ENCODE measurements around the gene DDX18. TPM values are rescaled to one million over a fixed set of nuclear protein-coding genes. Genes with fewer than 3 reads are reported as not detected.
A peak's percentile ranks its signal among the peaks of the same experiment; 100 is the strongest.

Gene DDX18
- total RNA-seq = 10 to 100 TPM; 46.4 to 67.9 TPM

- Histone ChIP-seq H3K36me3 (peaks cover 8% of the 10 kb centered on the region), H3K27me3 (replicated peaks; ENCODE audit: insufficient read depth) (no peaks in the 10 kb centered on the region), H3K4me1 (ENCODE audit: control insufficient read depth in 1 of 2, low read depth in 2 of 2) (peaks cover 13 to 20% of the 10 kb centered on the region in 2 donors), H3K9me3 (no peaks in the 10 kb centered on the region), H3K4me3 (peak within 1 kb of the TSS; percentile 94), H3K27ac (peak within 1 kb of the TSS; percentile 91 to 93)
- TF ChIP-seq CTCF (IDR thresholded peaks at IDR 0.05) = peak; percentile 92
- DNase-seq (ENCODE audit: low spot score) (peak; percentile 84), ATAC-seq (ENCODE audit: insufficient number of reproducible peaks, low FRiP score, low read depth) (peak; percentile 100)
Measured at GRCh38 chr2:117814417-117815264, at the start of gene DDX18. Gene DDX18, plus strand, starts transcription at chr2:117814691. Its CDS starts 87 bp downstream, at chr2:117814778.

- Histone ChIP-seq H3K4me1 (ENCODE audit: control insufficient read depth in 1 of 2, low read depth in 2 of 2) (no peaks in the 10 kb centered on the region), H3K4me3 (no peak overlapping the region), H3K27ac (no peak overlapping the region), H3K9me3 (no peaks in the 10 kb centered on the region), H3K36me3 (no peaks in the 10 kb centered on the region), H3K27me3 (replicated peaks; ENCODE audit: insufficient read depth) (no peaks in the 10 kb centered on the region)
- ATAC-seq (ENCODE audit: insufficient number of reproducible peaks, low FRiP score, low read depth) = no peak
- TF ChIP-seq CTCF (IDR thresholded peaks at IDR 0.05) = no peak
- no peak for DNase-seq (ENCODE audit: low spot score)
Measured at GRCh38 chr2:117770730-117771129, 43.8 kb upstream of the DDX18 start.

- H3K9me3 ChIP-seq = no peaks in the 10 kb centered on the region
- ATAC-seq (ENCODE audit: insufficient number of reproducible peaks, low FRiP score, low read depth) (no peak), DNase-seq (ENCODE audit: low spot score) (no peak)
- no peaks in the 10 kb centered on the region for H3K4me1 ChIP-seq (ENCODE audit: control insufficient read depth in 1 of 2, low read depth in 2 of 2)
- H3K36me3 ChIP-seq = no peaks in the 10 kb centered on the region
- H3K27ac ChIP-seq = no peak overlapping the region
- H3K4me3 ChIP-seq = no peak overlapping the region
- no peaks in the 10 kb centered on the region for H3K27me3 ChIP-seq (replicated peaks; ENCODE audit: insufficient read depth)
- no peak for TF ChIP-seq CTCF (IDR thresholded peaks at IDR 0.05)
Measured at GRCh38 chr2:117771969-117772630, 42.4 kb upstream of the DDX18 start.

- no peak for DNase-seq (ENCODE audit: low spot score)
- Histone ChIP-seq H3K27me3 (replicated peaks; ENCODE audit: insufficient read depth) (no peaks in the 10 kb centered on the region), H3K4me1 (ENCODE audit: control insufficient read depth in 1 of 2, low read depth in 2 of 2) (no peaks in the 10 kb centered on the region), H3K27ac (no peak overlapping the region), H3K36me3 (no peaks in the 10 kb centered on the region), H3K9me3 (no peaks in the 10 kb centered on the region), H3K4me3 (no peak overlapping the region)
- no peak for TF ChIP-seq CTCF (IDR thresholded peaks at IDR 0.05)
- ATAC-seq (ENCODE audit: insufficient number of reproducible peaks, low FRiP score, low read depth) = no peak
Measured at GRCh38 chr2:117774716-117775115, 39.8 kb upstream of the DDX18 start.

- ATAC-seq (ENCODE audit: insufficient number of reproducible peaks, low FRiP score, low read depth) = no peak
- no peaks in the 10 kb centered on the region for H3K27me3 ChIP-seq (replicated peaks; ENCODE audit: insufficient read depth)
- no peak for TF ChIP-seq CTCF (IDR thresholded peaks at IDR 0.05)
- no peaks in the 10 kb centered on the region for H3K36me3 ChIP-seq
- H3K4me3 ChIP-seq = no peak overlapping the region
- no peak for DNase-seq (ENCODE audit: low spot score)
- H3K4me1 ChIP-seq (ENCODE audit: control insufficient read depth in 1 of 2, low read depth in 2 of 2) = no peaks in the 10 kb centered on the region
- H3K27ac ChIP-seq = no peak overlapping the region
- H3K9me3 ChIP-seq = no peaks in the 10 kb centered on the region
Measured at GRCh38 chr2:117775703-117776219, 38.7 kb upstream of the DDX18 start.

All from thoracic aorta (tissue), 2 donors.